Heart left ventricle (tissue), 16 donors: ENCODE results near the gene ZNF638. TPM values are rescaled to one million over a fixed set of nuclear protein-coding genes. Genes with fewer than 3 reads are reported as not detected.

ENCODE experiments used
- ATAC-seq, 4 donors: fragments of 200-7000 bp; cut with Tn5 transposase; one replicate each; pipeline ENCODE4 v1.9.1; 2020 to 2022; ENCODE audit warnings: moderate library complexity in 4 of 4, mild to moderate bottlenecking in 3 of 4, moderate number of reproducible peaks in 1 of 4
- DNase-seq, 5 donors: peaks; one replicate each; pipeline ENCODE4 v3.0.0-alpha.2; 2020
- H3K27ac ChIP-seq, 12 donors: fragments of 200-600 bp; sonication (generic) in 4 of 12; one replicate each; pipeline versions ENCODE4 v1.5.0 to v1.8.0; 2016 to 2022; ENCODE audit warnings: mild to moderate bottlenecking in 2 of 12
- H3K27me3 ChIP-seq, 9 donors: fragments of 200-600 bp; sonication (generic) in 2 of 9; one replicate each; pipeline versions ENCODE4 v1.5.1 to v1.8.0; 2016 to 2022; ENCODE audit warnings: mild to moderate bottlenecking in 3 of 9
- H3K36me3 ChIP-seq, 9 donors: fragments of 200-600 bp; sonication (generic) in 2 of 9; one replicate each; pipeline versions ENCODE4 v1.5.0 to v1.8.0; 2018 to 2022; ENCODE audit warnings: mild to moderate bottlenecking in 2 of 9
- H3K4me1 ChIP-seq, 12 donors: fragments of 200-600 bp; sonication (generic) in 4 of 12; one replicate each; pipeline versions ENCODE4 v1.5.0 to v1.8.0; 2016 to 2022; ENCODE audit warnings: mild to moderate bottlenecking in 3 of 12
- H3K4me3 ChIP-seq, 12 donors: fragments of 200-600 bp; sonication (generic) in 4 of 12; one replicate each; pipeline versions ENCODE4 v1.5.0 to v1.8.0; 2017 to 2022; ENCODE audit warnings: mild to moderate bottlenecking in 9 of 12, moderate library complexity in 4 of 12
- H3K9me3 ChIP-seq, 12 donors: fragments of 200-600 bp; sonication (generic) in 4 of 12; one replicate each; pipeline versions ENCODE4 v1.5.0 to v1.8.0; 2016 to 2022; ENCODE audit warnings: mild to moderate bottlenecking in 1 of 12
- CTCF ChIP-seq, 12 donors: fragments of 200-600 bp; sonication (generic) in 4 of 12; IDR thresholded peaks; one replicate each; pipeline versions ENCODE4 v1.5.0 to v1.8.0; 2018 to 2022; ENCODE audit warnings: antibody characterized with exemption in 12 of 12, mild to moderate bottlenecking in 5 of 12
- POLR2A ChIP-seq, 2 donors: fragments of 450-650 bp; IDR thresholded peaks; one replicate each; pipeline ENCODE4 v1.6.1; 2017; ENCODE audit warnings: antibody characterized with exemption in 2 of 2, mild to moderate bottlenecking in 2 of 2, moderate library complexity in 2 of 2
- WGBS, 4 donors: extraction: QIAGEN DNeasy Blood & Tissue Kit in 2 of 4; methylation state at CpG; one replicate each; pipeline versions ENCODE4 v1.1.5 to v1.1.7; 2013 to 2018; 5-methylcytosine and 5-hydroxymethylcytosine counted together
- intact Hi-C, 10 donors: fragments of 100-400 bp; cut with DNase I; formaldehyde crosslinking; loops; one replicate each; pipeline versions ENCODE4 v1.11.1 to v1.14.2; 2022
- polyA plus RNA-seq, 2 donors: library from polyadenylated mRNA; stranded (reverse); fragments of 200-250 nt; gene quantifications; one replicate each; pipeline ENCODE4 v1.2.3, GENCODE V29; 2013
- total RNA-seq, 9 donors: library from RNA; depleted of rRNA in 2 of 9; stranded (reverse); fragments of >200 nt in 2 of 9; fragmentation: NEBNext Ultra II Directional in 3 of 9; extraction: Animal tissue kit (Norgen Biotek cat#: 25700) in 3 of 9; gene quantifications; one replicate each; pipeline versions ENCODE4 v1.1.0 to v1.2.4, GENCODE V29; 2016 to 2023
- donor health status: ischemic (EF 13 %, LVEDD 7.1; RV severe dilation, severe dysfunction).
- donor health status: healthy with polysubstance abuse.
- donor health status: DM: no; HTN: yes; CAD: no.
- donor health status: DM: no; HTN: no; CAD: no.
- donor health status: ischemic (EF 25% LVEDD 6.9; RV normal size, moderate dysfunction).
- donor health status: ischemic (EF 25% LVEDD 5.7; RV mildly dilated, moderate dysfunction).
- donor health status: healthy.
- donor health status: DM: yes; HTN: yes; CAD: no.
- donor health status: ischemic (EF 35%, LVEDD 5.7; RV mildly dilated, moderate dysfunction).
- donor health status: nonischemic (EF 11% LVEDD 7.7; RV severe dilation, severe dysfunction).
- donor health status: DM: yes; HTN: yes; CAD: no.
- donor health status: PGD.
- donor health status: ischemic (EF 29% LVEDD 5.4; RV normal size, mild dysfunction).
- donor health status: nonischemic (EF 23%, LVEDD 6.1; RV moderate dilation, normal function).

ZNF638 gene
- total and polyA plus RNA-seq, 11 donors: 48.6 to 118 (median 84.1) TPM

GRCh38 chr2:71476495-71476894 is 144.9 kb downstream of the ZNF638 start:
- Histone ChIP-seq H3K27ac (peak overlapping the region in 2 of 12 donors; percentile 68 to 89), H3K4me3 (no peak overlapping the region), H3K36me3 (peaks cover 0 to 19% (median 4%) of the 10 kb centered on the region in 9 donors), H3K4me1 (peaks cover 3 to 51% (median 25%) of the 10 kb centered on the region in 12 donors), H3K27me3 (no peaks in the 10 kb centered on the region), H3K9me3 (no peaks in the 10 kb centered on the region)
- no peak for DNase-seq
- no peak for ATAC-seq
- intact Hi-C loops: no loop called here
- WGBS, 4 donors: 31 to 58% (median 48%) methylated on average over 1 of the region's 1 CpG
- TF ChIP-seq POLR2A (IDR thresholded peaks at IDR 0.05) (no peak), CTCF (IDR thresholded peaks at IDR 0.05) (no peak)

GRCh38 chr2:71477231-71477691 is 145.7 kb downstream of the ZNF638 start:
- DNase-seq (no peak), ATAC-seq (peak in 1 of 4 donors; percentile 9)
- H3K9me3 ChIP-seq: no peaks in the 10 kb centered on the region
- WGBS, 4 donors: 78 to 89% (median 83%) methylated on average over 6 of the region's 6 CpGs
- H3K27ac ChIP-seq: peak overlapping the region in 2 of 12 donors; percentile 13 to 89
- H3K4me1 ChIP-seq: peaks cover 3 to 51% (median 25%) of the 10 kb centered on the region in 12 donors
- intact Hi-C loops: no loop called here
- no peaks in the 10 kb centered on the region for H3K27me3 ChIP-seq
- no peak overlapping the region for H3K4me3 ChIP-seq
- no peak for TF ChIP-seq POLR2A (IDR thresholded peaks at IDR 0.05)
- TF ChIP-seq CTCF (IDR thresholded peaks at IDR 0.05): no peak
- H3K36me3 ChIP-seq: peaks cover 0 to 25% (median 12%) of the 10 kb centered on the region in 9 donors

GRCh38 chr2:71478806-71479205 is 147.2 kb downstream of the ZNF638 start:
- no peaks in the 10 kb centered on the region for H3K27me3 ChIP-seq
- TF ChIP-seq CTCF (IDR thresholded peaks at IDR 0.05) (no peak), POLR2A (IDR thresholded peaks at IDR 0.05) (no peak)
- ATAC-seq (no peak), DNase-seq (no peak)
- intact Hi-C loops: no loop called here
- peaks cover 3 to 48% (median 21%) of the 10 kb centered on the region in 12 donors for H3K4me1 ChIP-seq
- H3K36me3 ChIP-seq: peaks cover 0 to 23% (median 17%) of the 10 kb centered on the region in 9 donors
- WGBS, 4 donors: 82 to 88% (median 83%) methylated on average over 6 of the region's 6 CpGs
- no peak overlapping the region for H3K27ac ChIP-seq
- H3K4me3 ChIP-seq: no peak overlapping the region
- no peaks in the 10 kb centered on the region for H3K9me3 ChIP-seq

GRCh38 chr2:71479261-71479660 is 147.7 kb downstream of the ZNF638 start:
- Histone ChIP-seq H3K4me1 (peaks cover 0 to 44% (median 18%) of the 10 kb centered on the region in 12 donors), H3K27me3 (no peaks in the 10 kb centered on the region), H3K4me3 (no peak overlapping the region), H3K36me3 (peaks cover 0 to 23% (median 19%) of the 10 kb centered on the region in 9 donors), H3K9me3 (no peaks in the 10 kb centered on the region), H3K27ac (no peak overlapping the region)
- ATAC-seq: no peak
- DNase-seq: no peak
- WGBS, 4 donors: 91 to 95% (median 94%) methylated on average over 5 of the region's 5 CpGs
- intact Hi-C loops: no loop called here
- no peak for TF ChIP-seq POLR2A (IDR thresholded peaks at IDR 0.05)
- no peak for TF ChIP-seq CTCF (IDR thresholded peaks at IDR 0.05)
